22Rv1 (cell line): ENCODE measurements around the gene RNF183.

Experiments
- CTCF ChIP-seq: fragments of 450-650 bp; IDR thresholded peaks from 2 replicates; pipeline ENCODE4 v1.5.1; 2017; ENCODE audit warnings: mild to moderate bottlenecking
- ZFX ChIP-seq: fragments of 450-650 bp; IDR thresholded peaks from 2 replicates; pipeline ENCODE4 v1.6.1; 2017; ENCODE audit warnings: antibody characterized with exemption, borderline replicate concordance

GRCh38 chr9:113350937-113351336, 47.8 kb upstream of the RNF183 start:
- no peak for TF ChIP-seq CTCF
- no peak for TF ChIP-seq ZFX
